ENCODE measurements around the gene POLD4.
"Not testable (repeated sequence)": the region's sequence is repeated elsewhere in the genome, so short reads cannot be mapped to it uniquely, and the experiment has no call there.

DNA sequence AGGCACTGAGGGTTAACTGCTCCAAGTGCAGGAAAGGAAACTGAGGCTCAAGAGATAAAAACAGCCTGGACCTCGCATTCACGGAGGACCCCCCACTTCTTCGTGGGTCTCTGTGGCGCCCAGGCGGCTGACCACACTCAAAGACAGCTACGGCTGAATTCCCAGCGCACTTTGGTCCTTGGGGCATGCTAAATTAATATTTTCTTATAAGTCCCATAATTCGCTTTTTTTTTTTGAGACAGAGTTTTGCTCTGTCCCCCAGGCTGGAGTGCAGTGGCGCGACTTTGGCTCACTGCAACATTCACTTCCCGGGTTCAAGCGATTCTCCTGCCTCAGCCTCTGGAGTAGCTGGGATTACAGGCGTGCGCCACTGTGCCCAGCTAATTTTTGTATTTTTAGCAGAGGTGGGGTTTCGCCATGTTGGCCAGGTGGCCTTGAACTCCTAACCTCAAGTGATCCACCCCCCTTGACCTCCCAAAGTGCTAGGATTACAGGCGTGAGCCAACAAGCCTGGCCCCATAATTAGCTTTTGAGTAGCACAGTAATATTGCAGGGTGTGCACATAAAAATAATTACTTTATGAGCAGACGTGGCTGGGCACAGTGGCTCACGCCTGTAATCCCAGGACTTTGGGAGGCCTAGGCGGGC is 49.0 kb upstream of the POLD4 start:
- not testable (repeated sequence) for TF ChIP-seq EZH2 (IDR thresholded peaks at IDR 0.05; ENCODE audit: low read length, missing control alignments)
- TF ChIP-seq, protein P1, sequence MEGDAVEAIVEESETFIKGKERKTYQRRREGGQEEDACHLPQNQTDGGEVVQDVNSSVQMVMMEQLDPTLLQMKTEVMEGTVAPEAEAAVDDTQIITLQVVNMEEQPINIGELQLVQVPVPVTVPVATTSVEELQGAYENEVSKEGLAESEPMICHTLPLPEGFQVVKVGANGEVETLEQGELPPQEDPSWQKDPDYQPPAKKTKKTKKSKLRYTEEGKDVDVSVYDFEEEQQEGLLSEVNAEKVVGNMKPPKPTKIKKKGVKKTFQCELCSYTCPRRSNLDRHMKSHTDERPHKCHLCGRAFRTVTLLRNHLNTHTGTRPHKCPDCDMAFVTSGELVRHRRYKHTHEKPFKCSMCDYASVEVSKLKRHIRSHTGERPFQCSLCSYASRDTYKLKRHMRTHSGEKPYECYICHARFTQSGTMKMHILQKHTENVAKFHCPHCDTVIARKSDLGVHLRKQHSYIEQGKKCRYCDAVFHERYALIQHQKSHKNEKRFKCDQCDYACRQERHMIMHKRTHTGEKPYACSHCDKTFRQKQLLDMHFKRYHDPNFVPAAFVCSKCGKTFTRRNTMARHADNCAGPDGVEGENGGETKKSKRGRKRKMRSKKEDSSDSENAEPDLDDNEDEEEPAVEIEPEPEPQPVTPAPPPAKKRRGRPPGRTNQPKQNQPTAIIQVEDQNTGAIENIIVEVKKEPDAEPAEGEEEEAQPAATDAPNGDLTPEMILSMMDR (conservative IDR thresholded peaks at IDR 0.05 in 1 of 2, IDR thresholded peaks at IDR 0.05 in 1 of 2; ENCODE audit: low read depth in 1 of 2, low read length in 2 of 2) = not testable (repeated sequence)
